T-helper 1 cell treated with Interleukin-12 subunit alpha and Interleukin-12 subunit beta and Interleukin-4 antibody, amounts not matched to agents 30 μg/mL and 1 μg/mL, for 36 hours (primary cell): ENCODE data around the gene PLTP.
"Not testable (repeated sequence)": the region's sequence is repeated elsewhere in the genome, so short reads cannot be mapped to it uniquely, and the experiment has no call there.

Experiments used
- H3K27ac Mint-ChIP-seq: one replicate; pipeline ENCODE4 v1.8.0; 2021; ENCODE audit warnings: mild to moderate bottlenecking, mixed read lengths
- H3K27me3 Mint-ChIP-seq: one replicate; pipeline ENCODE4 v1.8.0; 2021; ENCODE audit warnings: low read depth, mixed read lengths
- H3K36me3 Mint-ChIP-seq: one replicate; pipeline ENCODE4 v1.8.0; 2021; ENCODE audit warnings: low read depth, mixed read lengths
- H3K4me1 Mint-ChIP-seq: one replicate; pipeline ENCODE4 v1.8.0; 2021; ENCODE audit warnings: low read depth, mixed read lengths
- H3K4me3 Mint-ChIP-seq: one replicate; pipeline ENCODE4 v1.8.0; 2021; ENCODE audit warnings: mild to moderate bottlenecking, moderate library complexity, mixed read lengths
- H3K9me3 Mint-ChIP-seq: one replicate; pipeline ENCODE4 v1.8.0; 2021; ENCODE audit warnings: mixed read lengths

PLTP gene

DNA sequence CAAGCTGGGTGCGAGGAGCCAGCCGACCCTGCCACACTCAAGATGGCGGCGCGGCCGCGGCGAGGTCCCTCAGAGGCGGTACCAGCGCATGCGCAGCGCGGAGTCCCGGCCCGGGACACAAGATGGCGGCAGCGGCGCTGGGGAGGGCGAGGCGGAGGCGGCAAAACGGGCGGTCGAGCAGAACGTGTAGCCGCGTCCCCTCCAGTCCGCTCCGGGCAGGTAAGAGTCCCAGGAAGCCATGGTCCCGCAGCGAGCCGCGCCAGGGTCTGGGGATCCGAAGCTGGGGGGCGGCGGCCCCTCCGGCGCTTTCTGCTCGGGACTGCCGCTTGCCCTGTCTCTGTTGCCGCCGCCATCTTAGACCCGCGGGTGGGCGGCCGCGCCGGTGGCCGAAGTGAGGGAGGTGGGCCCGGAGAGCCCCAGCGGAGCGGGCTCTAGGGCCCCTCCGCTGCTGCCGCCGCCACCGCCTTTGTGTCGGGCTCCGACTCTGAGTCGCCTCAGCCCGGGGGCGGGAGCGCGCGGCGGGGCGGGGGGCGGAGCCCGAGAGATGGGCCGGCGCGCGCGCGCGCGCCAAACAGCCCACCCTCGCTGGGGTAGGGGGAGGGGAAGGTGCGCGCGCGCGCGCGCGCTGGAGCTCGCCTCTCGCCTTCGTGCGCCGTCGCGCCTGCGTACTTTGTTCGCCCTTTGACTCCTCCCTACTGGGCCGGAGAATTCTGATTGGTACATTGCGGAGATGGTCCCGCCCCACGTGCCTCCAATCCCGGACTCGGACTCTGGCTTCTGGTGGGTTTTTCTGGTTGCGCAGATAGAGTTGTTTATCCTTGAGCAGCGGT is 22.8 kb upstream of the PLTP start, which contains the start of gene PCIF1:
Gene PCIF1 (plus strand): TSS at position 98 of the 830 bp plus-strand sequence. CDS start 4,317 bp downstream, outside the sequence.
- Mint-ChIP-seq H3K27me3 (no peaks in the 10 kb centered on the region), H3K9me3 (no peaks in the 10 kb centered on the region), H3K4me3 (peak within 1 kb of the TSS; percentile 98), H3K36me3 (peaks cover 22% of the 10 kb centered on the region), H3K27ac (peak within 1 kb of the TSS; percentile 98), H3K4me1 (peaks cover 23% of the 10 kb centered on the region)

DNA sequence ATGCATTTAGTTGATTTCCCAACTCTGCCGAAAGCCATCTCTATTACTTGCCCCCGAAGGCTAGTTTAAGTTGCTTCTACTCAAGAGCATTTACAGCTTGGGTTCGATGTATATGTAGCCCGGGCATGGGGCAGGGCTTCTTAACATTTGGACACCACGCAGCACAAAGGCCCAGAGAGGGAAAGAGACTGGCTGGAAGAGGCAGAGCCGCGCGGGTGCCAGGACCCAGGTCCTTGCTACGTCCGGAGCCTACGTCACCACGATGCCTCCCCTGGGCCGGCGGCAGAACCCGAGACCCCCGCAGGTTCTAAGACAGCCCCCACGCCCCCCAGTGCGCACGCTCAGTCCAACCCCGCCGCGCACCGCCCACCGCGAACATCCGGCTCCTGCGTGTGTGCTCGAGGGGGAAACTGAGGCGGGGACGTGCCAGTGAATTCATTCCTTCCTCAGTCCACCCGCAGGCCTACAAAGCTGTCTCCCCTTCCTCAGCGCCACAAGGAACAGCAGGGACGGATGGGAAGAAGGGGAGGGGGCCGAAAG is 22.2 kb upstream of the PLTP start:
- Mint-ChIP-seq H3K27me3 (no peaks in the 10 kb centered on the region), H3K4me1 (peaks cover 19% of the 10 kb centered on the region), H3K27ac (peak overlapping the region; percentile 98), H3K4me3 (peak overlapping the region; percentile 91), H3K9me3 (no peaks in the 10 kb centered on the region), H3K36me3 (peaks cover 17% of the 10 kb centered on the region)

GRCh38 chr20:45933266-45934045 is 21.5 kb upstream of the PLTP start:
- H3K4me3 Mint-ChIP-seq = peak overlapping the region; percentile 91
- peak overlapping the region; percentile 98 for H3K27ac Mint-ChIP-seq
- peaks cover 14% of the 10 kb centered on the region for H3K36me3 Mint-ChIP-seq
- peaks cover 18% of the 10 kb centered on the region for H3K4me1 Mint-ChIP-seq
- no peaks in the 10 kb centered on the region for H3K9me3 Mint-ChIP-seq
- no peaks in the 10 kb centered on the region for H3K27me3 Mint-ChIP-seq

DNA sequence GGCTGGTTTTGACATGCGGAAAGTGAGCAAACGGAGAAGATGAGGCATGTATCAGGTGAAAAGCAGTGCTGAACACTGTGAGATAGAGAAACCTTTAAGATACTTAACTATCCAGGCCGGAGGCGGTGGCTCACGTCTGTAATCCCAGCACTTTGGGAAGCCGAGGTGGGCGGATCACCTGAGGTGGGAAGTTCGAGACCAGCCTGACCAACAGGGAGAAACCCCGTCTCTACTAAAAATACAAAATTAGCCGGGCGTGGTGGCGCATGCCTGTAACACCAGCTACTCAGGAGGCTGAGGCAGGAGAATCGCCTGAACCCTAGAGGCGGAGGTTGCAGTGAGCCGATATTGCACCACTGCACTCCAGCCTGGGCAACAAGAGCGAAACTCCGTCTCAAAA is 19.7 kb upstream of the PLTP start:
- H3K4me1 Mint-ChIP-seq, H3K36me3 Mint-ChIP-seq, H3K27me3 Mint-ChIP-seq, H3K9me3 Mint-ChIP-seq, H3K4me3 Mint-ChIP-seq, H3K27ac Mint-ChIP-seq: not testable (repeated sequence)

DNA sequence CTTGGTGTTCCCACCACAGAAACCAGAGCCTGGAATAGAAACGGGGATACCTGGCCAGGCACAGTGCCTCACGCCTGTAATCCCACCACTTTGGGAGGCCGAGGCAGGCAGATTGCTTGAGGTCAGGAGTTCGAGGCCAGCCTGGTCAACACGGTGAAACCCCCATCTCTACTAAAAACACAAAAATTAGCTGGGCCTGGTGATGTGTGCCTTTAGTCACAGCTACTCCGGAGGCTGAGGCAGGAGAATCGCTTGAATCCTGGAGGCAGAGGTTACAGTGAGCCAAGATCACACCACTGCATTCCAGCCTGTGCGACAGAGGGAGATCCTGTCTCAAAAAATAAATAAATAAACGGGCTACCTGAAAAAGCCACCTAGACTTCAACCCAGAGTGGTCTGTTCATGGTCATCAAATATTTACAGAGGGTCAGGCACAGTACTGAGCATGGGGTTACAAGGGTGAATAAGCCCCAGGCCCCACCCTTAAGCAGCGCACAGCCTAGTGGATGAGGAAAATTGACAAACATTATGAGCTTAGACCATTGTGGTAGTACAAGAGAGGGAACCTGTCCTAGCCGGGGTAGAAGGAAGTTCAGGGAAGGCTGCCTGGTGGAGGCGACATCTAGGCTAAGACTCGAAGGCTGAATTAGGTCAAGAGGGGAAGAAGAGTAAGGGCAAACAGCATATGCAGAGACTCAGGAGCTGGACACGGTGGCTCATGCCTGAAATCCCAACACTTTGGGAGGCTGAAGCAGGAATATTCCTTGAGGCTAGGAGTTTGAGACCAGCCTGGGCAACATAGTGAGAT is 15.3 kb upstream of the PLTP start:
- H3K27ac Mint-ChIP-seq = no peak overlapping the region
- H3K36me3 Mint-ChIP-seq = no peaks in the 10 kb centered on the region
- H3K4me3 Mint-ChIP-seq = no peak overlapping the region
- H3K27me3 Mint-ChIP-seq = peaks cover 8% of the 10 kb centered on the region
- peaks cover 3% of the 10 kb centered on the region for H3K4me1 Mint-ChIP-seq
- H3K9me3 Mint-ChIP-seq = no peaks in the 10 kb centered on the region

DNA sequence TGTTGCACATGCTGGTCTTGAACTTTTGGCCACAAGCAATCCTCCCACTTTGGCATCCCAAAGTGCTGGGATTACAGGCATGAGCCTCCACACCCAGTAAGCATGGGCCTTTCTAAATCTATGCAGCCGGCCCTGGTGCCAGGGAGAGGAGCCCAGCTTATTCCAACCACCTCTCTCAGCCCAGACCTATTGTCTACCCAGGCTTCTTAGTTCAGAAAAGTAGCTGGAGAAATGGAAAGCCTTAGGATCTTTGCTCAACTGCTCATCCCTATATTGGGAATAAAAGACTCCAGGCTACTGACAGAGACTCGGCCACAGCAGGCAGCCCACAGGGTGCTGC is 14.7 kb upstream of the PLTP start:
- H3K27ac Mint-ChIP-seq = no peak overlapping the region
- H3K4me1 Mint-ChIP-seq = peaks cover 3% of the 10 kb centered on the region
- no peaks in the 10 kb centered on the region for H3K36me3 Mint-ChIP-seq
- H3K27me3 Mint-ChIP-seq = peaks cover 10% of the 10 kb centered on the region
- H3K9me3 Mint-ChIP-seq = no peaks in the 10 kb centered on the region
- H3K4me3 Mint-ChIP-seq = no peak overlapping the region

GRCh38 chr20:45925821-45926506 is 14.0 kb upstream of the PLTP start:
- Mint-ChIP-seq H3K27ac (no peak overlapping the region), H3K4me3 (no peak overlapping the region), H3K9me3 (no peaks in the 10 kb centered on the region), H3K36me3 (no peaks in the 10 kb centered on the region), H3K4me1 (peaks cover 3% of the 10 kb centered on the region), H3K27me3 (peaks cover 13% of the 10 kb centered on the region)

DNA sequence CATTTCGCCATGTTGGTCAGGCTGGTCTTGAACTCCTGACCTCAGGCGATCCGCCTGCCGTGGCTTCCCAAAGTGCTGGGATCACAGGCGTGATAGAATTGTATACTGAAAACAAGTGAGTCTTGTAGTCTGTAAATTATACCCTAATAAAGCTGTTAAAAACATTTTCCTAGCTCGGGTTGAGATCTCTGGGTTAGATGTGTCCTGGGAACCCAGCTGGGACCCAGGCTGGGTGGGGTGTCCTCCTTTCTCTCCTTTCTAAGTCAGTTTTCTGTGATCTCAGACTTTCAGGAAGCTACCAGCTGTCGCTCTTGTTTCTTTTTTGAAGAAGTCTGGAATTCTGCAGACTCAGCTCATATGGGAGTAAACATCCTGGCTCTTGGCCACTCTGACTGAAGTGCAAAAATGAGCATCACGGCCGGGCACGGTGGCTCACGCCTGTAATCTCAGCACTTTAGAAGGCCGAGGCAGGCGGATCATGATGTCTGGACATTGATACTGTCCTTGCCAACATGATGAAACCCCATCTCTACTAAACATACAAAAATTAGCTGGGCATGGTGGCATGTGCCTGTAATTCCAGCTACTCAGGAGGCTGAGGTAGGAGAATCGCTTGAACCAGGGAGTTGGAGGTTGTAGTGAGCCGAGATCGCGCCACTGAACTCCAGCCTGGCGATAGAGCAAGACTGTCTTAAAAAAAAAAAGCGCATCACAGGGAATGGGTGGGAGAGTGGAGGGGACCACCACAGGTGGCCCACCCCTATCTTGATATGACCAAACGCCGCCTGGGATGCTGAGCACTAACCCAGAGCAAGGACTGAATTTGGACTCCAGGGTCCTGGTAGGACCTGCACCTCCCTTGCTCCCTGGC is 12.7 kb upstream of the PLTP start:
- Mint-ChIP-seq H3K9me3 (no peaks in the 10 kb centered on the region), H3K4me3 (no peak overlapping the region), H3K4me1 (peaks cover 3% of the 10 kb centered on the region), H3K36me3 (no peaks in the 10 kb centered on the region), H3K27ac (no peak overlapping the region), H3K27me3 (peaks cover 19% of the 10 kb centered on the region)

DNA sequence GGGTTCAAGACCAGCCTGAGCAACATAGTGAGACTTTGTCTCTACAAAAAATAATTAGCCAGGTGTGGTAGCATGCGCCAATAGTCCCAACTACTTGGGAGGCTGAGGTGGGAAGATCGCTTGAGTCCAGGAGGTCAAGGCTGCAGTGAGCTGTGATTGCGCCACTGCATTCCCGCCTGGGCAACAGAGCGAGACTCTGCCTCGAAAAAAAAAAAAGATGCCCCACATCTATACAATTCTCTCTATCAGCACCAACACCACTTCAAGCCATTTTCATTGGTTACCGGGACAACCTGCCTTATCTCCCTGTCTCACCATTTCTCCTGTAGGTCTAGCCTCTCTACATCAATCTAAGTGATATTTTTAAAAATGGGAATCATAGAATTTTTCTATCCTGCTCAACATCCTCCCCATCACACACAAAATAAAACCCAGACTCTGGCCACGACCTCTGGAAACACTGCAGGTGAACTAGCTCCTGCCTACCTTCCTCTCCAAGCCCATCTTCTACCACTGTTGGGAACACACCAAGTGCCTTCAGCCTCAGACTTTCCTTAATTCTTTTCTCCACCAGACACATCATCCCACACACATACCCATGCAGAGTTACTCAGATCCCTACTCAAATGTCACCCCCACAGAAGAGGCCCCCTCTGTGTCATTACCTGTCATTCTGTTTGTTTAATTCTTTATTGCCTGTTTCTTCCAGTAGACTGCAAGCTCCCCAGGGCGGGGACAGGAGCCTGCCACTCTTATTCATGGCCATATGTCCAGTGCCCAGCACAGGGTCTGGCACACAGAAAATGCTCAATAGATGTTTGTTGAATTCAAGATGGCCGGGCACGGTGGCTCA is 9.6 kb upstream of the PLTP start:
- no peaks in the 10 kb centered on the region for H3K9me3 Mint-ChIP-seq
- peaks cover 3% of the 10 kb centered on the region for H3K4me1 Mint-ChIP-seq
- no peak overlapping the region for H3K27ac Mint-ChIP-seq
- peaks cover 20% of the 10 kb centered on the region for H3K27me3 Mint-ChIP-seq
- no peak overlapping the region for H3K4me3 Mint-ChIP-seq
- H3K36me3 Mint-ChIP-seq = no peaks in the 10 kb centered on the region

- Mint-ChIP-seq H3K9me3 (no peaks in the 10 kb centered on the region), H3K27me3 (peaks cover 29% of the 10 kb centered on the region), H3K4me3 (no peak overlapping the region), H3K4me1 (peaks cover 3% of the 10 kb centered on the region), H3K27ac (no peak overlapping the region), H3K36me3 (no peaks in the 10 kb centered on the region)
Observed at GRCh38 chr20:45920462-45921336, 8.7 kb upstream of the PLTP start.

DNA sequence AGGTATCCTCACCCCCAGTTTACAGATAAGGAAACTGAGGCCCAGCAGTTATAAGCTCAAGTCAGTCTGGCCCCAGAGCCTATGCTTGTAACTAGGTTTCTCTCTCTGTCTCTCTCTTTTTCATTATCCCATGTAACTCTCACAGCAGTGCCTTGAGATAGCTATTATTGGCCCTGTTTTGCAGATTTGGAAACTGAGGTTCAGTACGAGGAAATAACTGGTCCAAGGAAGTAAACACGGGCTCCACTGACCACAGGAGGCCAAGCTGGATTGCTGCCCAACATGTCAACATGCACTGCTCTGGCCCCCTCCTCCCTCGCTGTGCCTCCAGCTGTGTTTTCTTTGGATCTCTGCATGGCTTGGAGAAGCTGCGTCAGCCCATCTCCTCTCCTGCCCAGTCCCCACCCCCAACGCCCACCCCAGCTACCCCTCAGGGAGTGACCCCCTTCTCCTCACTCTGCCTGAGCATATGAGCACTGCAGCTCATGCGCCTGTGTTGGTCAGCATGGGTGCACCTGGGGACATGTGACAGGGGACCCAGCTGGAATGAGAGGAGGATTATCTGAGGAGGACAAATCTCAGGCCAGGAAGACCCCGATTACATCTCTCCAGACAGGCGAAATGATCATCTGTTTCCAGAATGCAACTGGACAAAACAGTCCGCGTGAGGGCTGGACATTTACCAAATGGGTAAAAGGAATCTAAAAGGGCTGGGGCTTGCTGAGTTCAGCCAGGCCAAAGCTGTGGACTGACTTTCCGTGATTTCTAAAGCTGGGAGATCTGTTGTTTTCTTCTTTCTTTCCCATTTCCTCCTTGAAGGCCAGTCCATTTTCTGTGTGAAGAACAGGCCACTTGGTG is 7.8 kb upstream of the PLTP start:
- Mint-ChIP-seq H3K4me3 (no peak overlapping the region), H3K9me3 (no peaks in the 10 kb centered on the region), H3K27me3 (peaks cover 25% of the 10 kb centered on the region), H3K36me3 (no peaks in the 10 kb centered on the region), H3K27ac (no peak overlapping the region), H3K4me1 (peaks cover 3% of the 10 kb centered on the region)
